NK-92 (cell line): Measurements from ENCODE around the gene LRRC3B.

Experiments used
- DNase-seq: peaks from one replicate; lab custom pipeline; 2025; ENCODE audit not compliant: unreplicated experiment; lab: John Stamatoyannopoulos, UW

The LRRC3B gene

DNA sequence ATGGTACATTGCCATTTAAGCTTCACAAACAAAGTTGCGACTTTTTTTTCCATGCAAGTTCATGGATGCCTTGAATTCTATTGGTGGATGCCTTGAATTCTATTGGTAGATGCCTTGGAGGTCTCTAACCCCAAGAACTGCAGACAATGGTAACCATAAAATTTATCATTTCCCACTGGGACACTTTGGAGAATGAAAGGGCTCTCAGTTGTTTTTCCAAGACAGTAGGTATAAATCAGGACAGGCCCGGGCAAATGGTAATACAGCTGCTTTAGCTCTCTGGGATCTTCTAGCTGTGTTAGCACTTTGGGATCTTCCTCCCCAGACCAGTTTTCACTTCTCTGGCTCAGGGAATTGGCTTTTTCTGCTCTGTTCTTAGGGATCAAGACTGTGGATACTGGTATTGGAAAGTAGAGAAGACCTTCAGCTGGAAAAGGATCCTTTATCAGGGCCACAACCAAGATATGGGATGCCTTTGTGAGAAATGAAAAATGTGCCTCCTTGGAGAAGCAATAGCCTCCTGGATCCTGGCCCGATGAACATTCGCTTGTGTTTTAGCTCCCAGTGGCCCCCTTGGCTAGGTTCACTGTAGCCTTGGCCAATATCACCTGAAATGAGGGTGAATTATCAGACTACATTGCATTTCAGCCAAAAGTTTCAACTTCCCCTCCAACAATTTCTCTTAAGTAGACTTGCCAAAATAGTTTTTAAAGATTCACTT is 8.3 kb downstream of the LRRC3B start:
- DNase-seq = no peak

DNA sequence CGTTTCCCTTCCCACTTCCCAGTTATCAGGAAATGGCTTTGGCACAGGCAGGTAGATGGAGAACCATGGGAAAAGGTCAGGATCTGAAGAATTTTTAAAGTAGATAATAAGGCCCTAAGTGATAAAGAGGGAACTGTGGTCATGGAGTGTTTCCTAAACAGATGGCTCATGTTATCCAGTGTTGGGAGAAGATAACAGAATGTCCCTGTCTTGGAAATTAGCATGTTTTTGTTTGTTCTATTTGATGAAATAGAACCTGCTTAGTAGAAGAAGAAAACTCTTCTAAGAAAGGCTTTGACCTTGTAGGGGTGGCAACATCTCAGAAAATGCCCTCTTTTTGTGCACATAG is 8.8 kb downstream of the LRRC3B start:
- DNase-seq = no peak

DNA sequence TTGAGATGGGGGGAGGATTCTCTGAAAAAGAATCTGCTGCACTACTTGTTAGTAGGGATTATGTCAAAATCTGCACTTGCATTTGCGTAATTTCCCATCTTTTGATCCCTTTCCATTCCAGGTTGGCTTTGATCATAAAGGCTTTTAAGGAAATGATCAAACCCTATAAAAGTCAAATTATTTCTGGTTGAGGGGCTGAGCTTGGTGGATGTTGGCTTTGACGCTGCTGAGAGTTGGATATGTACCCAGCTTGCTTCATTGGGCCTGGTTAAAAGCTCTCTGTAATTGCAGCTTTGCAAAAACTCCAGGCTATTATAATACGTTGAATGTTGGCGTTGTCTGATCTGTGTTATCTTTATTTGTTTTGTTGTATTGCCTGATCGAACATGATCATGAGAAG is 12.0 kb downstream of the LRRC3B start:
- DNase-seq = no peak

DNA sequence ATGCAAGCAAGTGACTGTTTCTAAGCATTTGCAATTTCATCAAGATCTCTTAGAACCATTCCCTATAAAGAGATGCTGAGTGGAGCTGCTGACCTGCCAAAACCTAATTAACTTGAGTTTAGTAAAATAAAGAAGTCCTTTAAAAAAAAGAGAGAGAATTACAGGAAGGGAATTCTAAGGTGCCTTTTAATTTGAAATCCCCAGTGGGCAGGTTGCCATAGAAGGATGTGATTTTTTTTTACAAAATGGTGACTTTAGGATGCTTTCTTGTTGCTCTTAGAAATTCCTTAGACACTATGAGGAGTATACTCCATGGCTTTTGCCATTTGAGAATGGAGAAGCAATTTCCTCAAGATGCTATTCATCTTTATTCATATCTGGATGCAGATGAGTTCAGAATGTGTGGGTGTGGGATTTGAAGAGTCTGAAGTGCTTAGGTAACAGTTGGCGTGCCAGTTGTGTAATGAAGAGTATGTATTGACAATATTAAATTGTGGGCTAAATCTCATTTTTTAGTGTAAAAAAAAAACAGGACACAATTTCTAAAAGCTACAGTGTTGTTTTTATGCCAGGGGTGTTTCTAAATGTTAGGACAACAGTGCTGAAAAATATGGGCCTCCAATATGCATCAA is 13.6 kb downstream of the LRRC3B start:
- no peak for DNase-seq

DNA sequence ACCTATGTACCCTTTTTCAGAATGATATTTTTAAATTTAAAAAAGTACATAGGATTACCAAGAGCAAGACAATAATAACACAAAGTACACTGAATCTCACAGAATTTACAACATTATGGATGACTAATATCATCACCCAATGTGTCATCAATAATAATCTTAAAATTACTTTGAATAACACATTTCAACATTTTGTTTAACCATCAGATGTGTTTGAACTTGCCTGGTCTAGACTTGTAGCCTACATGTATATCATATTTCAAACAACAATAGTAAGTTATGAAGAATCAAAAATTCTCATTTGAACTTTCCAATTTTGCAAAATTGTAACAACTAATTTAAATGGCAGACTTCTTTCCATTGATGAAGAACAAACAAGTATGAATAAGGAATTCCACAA is 15.1 kb downstream of the LRRC3B start:
- DNase-seq = no peak

DNA sequence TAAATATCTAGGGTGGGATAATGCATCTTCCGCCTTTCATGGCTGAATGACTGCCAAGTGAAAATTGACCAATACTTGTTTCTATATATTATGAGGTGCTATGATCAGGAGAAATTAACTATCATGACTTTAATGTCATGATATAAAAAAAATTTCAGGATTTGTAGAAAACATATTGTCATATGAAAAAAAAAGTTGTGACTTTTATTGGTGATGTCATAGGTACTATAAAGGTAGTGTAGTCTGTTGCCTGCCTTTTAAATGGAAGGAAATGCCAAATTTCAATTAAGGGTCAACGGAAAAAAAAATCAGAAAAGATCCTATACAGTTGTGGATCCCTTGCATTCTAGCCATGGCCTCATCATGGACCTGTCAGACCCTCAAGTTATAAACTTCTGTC is 15.5 kb downstream of the LRRC3B start:
- no peak for DNase-seq

DNA sequence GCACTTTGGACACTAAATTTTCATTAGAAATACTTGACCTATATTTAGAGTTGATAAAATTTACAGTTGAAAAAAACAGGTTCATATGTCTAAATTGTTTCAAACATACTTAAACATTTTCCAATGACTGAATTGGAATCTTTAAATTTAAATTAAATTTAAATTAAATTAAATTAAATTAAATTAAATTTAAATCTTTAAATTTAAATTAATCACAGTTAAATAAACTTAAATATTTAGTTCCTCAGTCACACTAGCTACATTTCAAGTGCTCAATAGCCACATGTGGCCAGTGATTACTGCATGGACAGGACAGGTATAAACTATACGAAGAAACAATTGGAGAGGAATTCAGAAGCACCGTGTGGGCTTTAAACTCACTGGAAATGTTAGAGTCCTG is 16.8 kb downstream of the LRRC3B start:
- no peak for DNase-seq

DNA sequence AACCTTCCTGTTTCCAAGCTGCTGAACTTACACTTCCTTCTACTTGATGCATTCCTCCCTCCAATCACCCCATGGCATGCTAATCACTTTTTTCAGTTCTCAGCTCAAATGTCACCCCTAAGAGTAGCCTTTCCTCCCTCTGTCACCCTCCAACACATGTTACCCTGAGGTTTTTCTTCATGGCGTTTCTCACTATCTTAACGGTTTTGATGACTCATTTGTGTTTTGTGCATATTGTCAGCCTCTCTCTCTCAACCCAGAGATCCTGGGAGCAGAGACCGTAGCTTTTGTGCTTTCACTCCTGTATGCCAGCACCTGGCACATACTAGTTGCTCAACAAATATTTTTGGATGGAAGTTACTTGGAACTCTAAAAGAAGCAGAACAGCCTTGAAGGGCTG is 24.5 kb downstream of the LRRC3B start:
- no peak for DNase-seq

DNA sequence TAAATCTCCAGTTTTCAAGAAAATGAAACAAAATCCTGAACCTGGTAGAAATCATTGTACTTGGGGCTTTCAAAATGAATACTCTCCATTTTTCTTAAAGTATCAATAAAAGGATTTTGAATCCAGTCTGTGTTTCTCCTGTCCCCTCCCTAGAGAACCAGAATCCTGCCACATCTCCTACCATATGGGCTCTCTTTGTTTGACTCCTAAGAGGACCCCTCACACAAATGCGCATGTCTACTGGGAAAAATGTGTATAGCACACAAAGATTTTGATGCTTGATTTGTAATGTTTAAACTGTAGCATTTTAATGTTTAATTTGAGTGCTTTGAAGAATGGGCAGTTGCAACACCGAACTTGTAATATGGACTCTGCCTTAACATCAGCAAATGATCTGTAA is 25.9 kb downstream of the LRRC3B start:
- no peak for DNase-seq

DNA sequence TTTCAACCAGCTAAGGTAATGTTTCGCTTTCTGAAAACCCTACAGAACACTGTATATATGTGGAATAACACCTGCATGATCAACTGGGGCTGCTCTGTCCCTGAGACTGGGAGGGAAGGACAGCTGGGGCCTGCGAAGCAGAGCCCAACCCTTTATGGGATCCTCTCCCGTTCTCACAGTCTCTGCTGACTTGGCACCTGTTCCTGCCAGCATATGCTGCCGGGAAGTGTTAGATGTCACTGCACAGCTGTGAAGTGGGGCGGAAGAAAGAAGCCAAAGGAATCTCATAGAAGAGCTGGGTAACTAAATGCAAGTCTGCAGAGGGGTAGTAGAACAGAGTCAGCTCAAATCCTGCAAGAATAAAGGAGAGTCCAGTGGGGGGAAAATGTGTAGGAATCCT is 29.6 kb downstream of the LRRC3B start:
- no peak for DNase-seq

DNA sequence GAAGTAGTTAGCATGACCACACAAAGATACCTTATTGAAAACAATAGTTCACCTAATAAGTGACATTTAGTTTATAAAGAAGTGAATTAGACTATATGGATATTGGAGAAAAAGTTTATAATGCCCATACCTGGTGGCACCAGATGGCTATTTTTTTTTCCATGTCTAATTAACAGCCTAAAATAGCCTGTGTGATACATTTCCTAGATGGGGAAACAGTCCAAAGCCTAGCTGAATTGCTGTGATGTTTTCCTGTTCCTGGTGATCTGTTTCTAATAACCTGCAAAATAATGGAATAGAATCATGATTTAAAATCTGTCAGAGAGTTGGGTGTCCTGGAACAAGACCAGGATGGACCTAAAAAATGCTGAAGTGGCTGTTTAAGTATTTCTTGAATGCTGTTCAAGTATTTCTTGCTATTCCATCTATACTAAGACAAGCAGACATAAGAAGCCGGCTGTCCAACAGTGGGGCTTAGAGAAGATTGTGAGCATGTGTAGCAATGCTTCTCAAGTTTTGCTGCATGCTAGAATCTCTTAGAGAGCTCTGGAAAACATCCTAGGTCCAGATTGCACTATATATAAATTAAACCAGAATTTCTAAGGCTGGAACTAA is 31.3 kb downstream of the LRRC3B start:
- DNase-seq = no peak

DNA sequence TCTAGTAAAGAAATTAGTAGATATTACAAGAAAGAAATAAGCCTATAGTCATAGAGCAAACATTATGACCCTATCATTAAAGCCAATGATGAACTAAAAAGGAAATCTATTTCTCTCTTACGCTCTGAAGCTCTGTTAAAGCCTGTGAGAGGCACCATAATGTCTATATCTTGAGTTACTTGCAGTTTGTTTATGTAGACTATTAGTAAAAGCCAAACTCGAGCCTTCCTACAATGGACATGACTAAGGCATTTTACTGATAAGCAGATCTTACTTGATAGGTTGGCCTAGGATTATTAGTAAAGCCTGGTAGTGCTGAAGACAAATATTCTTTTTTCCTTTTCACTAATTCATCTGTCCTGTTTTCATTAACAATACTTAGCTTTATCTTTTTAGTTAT is 32.7 kb downstream of the LRRC3B start:
- DNase-seq = no peak

DNA sequence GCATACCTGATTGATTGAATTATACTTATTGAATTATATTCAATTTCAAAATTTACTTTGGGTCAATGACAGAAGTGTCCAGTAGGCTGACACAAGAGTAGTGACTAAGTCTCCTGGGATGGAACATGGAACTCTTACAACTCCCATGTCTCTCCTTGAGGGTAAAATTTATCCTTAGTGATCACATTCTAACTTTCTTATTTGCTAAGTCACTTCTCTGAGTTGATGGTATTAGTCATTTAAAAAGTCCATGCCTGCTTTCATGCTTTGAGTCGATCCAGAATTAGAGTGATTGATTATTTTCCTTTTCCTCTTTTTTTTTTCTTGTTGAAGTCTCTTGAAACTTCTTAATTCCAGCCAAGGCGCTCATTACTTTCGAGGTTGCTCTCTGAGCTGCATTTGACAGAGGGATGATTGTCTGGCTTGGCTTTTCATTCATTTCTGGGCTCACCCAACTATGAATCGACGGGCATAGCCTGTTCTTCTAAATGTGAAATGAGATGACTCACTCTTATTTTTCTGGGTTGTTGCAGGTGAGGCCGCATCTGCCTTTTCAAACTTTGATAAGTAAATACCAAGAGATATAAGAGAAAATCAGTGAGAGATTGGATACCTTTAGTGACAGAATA is 34.9 kb downstream of the LRRC3B start:
- no peak for DNase-seq

DNA sequence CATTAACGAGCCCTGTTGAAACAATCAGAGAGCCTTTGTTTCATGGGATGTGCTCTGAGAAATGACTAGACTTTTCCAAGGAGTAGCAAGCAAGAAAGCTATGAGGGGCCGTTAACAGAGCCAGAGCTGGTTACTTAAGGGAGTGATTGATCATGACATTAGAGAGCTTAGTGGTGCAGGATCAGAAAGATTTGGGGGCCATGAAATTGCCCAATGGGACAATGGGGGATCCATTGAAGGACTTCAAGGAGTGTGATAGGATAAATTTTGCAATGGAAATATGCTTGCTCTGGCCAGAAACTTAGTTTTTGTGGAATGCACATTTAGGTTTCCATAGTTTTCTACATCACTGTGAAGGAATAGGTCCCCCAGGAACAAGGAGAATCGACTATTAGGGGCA is 45.6 kb downstream of the LRRC3B start:
- DNase-seq = no peak

DNA sequence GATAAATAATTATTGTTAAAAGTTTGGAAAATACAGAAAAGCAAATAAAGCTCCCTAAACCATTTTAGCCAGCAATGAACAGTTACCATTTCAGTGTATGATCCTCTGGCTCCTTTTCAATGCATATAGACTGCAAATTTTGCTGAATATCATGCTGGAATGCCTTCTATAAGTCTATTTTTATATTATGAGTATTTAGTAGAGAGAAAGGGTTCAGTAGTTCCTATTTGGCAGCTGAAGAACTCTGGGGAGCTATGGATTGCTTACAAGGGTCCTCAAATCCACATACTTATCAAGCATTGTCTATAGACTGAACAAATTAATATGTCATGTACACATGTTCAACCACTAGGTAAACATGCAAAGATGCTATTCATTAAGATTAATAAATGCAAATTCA is 46.1 kb downstream of the LRRC3B start:
- DNase-seq = no peak

DNA sequence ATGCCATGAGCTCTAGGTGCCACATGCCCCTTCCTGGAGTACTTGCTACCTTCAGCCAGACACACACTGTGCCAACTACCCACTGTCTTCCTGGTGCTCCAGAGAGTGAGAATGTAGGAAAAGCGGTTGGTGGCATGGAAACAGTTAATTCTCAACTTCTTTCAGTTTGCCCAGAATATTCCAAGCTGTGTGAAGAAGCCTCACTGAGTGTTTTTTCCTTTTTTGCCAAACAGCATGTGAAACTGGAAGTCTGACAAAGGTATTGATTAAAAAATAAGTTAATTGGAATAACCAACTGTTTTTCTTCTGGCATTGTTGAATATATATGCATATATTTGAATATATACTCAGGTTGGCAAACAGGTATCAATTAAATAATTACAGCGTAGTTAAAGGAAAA is 52.8 kb downstream of the LRRC3B start:
- DNase-seq = no peak

DNA sequence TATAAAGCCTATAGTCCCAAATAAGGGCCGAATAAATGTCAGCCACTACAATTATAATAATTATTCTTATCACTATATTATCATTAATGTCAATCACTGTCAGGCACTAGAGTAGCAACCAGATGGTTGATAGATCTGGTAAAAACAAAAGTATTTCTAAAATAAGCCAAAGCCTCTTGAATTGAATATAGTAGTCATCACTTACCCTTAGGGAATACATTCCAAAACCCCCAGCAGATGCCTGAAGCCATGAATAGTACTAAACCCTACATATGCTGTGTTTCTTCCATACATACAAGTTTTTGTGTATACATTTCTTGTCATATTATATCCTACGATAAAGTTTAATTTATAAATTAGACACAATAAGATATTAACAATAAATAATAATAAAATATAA is 59.1 kb downstream of the LRRC3B start:
- no peak for DNase-seq

DNA sequence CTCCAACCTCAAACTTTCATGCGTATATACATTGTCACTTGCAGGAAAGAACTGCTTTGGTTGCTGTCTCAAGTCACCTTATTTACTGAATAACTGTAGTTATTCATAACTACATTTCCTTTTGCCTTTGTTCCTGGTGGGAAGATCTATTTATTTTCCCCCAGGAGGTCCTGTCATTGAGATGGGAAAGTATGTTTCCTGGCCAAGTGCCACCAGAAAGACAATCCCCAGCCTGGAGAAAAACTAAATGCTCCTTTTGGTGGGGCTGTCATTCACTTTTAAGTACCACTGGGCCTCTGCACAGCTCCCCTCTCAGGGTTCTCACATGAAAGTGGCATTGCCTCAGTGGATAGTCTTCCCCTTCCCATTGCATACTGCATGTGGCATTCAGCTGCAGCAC is 59.8 kb downstream of the LRRC3B start:
- no peak for DNase-seq

DNA sequence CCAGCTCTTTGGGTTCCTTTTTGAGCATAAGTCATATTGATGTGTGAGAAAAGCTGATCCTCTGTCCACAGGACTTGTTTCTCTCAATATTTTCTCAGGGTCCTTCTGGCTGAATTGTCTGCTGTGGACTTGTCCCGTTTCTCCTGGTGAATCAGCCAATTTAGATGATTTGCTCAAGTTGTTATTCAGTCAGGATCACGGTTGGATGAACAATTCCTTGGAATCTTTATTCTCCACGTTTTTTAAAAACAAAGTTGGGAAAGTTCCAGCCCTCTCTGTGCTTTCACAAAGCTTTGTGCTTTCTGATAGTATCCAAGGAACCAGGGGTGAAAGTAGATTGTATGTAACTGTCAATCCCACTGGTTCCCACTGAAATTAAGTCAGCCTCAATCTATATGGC is 61.3 kb downstream of the LRRC3B start:
- DNase-seq = no peak

DNA sequence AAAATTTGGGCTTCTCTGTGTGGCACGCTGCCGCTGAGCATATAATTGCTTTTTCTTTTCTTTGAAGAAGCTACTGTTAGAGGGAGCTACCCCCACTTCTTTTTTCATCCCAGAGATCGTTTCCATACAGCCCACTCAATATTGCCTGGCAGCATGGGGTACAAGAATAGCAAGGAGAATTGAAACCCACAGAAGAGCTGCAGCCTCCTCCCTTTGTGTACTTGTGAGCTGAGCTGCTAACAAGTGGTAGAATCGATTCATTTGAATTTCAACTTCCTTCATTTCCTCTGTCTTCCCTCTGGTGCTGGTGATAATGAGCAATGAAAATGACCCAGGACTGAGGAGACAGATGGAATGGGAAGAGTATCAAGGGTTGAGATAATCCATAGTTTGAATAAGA is 64.9 kb downstream of the LRRC3B start:
- no peak for DNase-seq

DNA sequence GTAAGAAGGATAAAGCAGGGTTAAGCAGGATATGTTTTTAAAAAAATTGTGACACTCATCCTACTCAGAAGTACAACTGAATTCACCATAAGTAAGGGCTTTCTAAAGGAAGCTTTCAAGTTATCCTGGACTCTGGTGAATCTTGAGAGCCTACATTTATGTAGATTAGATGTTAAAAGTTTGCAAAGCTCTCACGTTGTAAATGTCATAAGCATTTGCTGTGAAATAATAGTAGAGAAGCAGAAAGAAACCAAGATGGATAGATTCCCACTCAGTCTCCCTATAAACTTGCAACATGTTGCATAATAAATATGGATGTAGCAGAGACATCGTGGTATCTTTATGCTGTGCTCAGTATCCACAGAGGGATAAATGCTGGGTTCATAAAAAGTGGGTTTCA is 77.0 kb downstream of the LRRC3B start:
- no peak for DNase-seq

DNA sequence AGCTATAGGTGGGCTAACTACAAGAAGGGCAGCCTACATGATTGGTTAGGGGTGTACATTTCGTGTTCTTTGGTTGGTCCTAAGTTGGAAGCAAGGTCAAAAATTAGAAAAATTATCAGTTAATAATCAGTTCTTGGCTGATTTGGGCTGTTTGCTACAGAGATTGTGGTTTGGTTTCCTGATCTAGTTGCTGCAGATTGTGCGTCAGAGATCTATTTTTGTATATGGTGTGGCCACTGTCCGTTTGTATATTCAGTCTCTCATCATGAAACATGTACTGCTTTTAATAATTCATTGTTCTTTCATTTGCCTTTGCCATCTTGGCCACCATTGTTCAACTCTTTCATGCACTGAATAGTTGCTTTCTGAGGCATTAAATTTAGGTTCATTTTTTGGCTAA is 80.9 kb downstream of the LRRC3B start:
- DNase-seq = no peak
